Coronary artery (tissue), 2 donors: ENCODE results near the gene PLEKHG2.

Source experiments
- DNase-seq: peaks from one replicate; pipeline ENCODE4 v3.0.0-alpha.2; 2017; ENCODE audit warnings: low spot score
- H3K27ac ChIP-seq, 2 donors: fragments of 200-600 bp; sonication (generic); one replicate each; pipeline ENCODE4 v1.5.1; 2016 to 2019
- H3K4me3 ChIP-seq: fragments of 200-600 bp; sonication (generic); 2 replicates; pipeline ENCODE4 v1.5.1; 2016; ENCODE audit warnings: mild to moderate bottlenecking, moderate library complexity
- TF ChIP-seq, protein P1 (sequence below): fragments of 200-600 bp; sonication (generic); IDR thresholded peaks from one replicate; pipeline ENCODE4 v1.5.1; 2019; ENCODE audit warnings: antibody characterized with exemption

Gene PLEKHG2

DNA sequence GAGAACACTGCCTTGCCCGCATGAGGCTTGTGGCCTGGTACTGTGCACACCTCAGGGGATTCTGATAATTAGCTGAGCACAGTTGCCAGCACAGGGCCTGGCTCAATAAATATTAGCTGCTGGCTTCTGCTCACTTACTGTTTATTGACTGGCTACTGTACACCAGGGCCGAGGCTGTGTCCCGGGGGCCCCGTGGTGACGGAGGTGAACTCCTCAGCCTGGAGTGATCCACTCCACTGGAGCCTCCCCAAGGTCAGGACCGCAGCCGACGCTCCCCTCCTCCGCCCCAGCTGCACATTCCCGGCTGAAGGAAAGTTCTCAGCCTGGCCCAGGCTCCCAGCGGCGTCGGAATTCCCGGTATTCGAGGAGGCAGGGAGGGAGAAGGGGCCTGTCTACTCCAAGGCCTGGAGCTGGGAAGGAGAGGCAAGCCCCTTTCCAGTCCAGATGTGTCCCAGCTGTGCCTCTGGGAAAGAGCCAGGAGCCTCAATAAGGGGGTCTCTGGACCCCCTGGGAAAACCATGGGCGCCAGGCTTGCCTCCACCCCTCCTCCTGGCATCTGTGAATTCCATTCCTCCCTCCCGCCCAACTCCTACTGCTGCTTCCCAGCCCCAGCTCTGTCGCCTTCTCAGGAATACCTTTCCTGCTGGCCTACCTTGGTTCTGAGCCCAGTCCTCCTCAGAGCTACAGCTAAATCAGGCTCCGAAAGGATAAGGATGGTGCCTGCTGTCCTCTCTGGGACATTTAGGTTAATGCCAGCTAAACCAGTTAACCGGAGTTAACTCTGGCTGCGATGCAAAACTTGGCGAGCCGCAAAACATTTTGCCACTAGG, 16.0 kb downstream of the PLEKHG2 start:
- DNase-seq: peak; percentile 89
- Histone ChIP-seq H3K4me3 (peak overlapping the region; percentile 29), H3K27ac (peak overlapping the region; percentile 40 to 88)
- TF ChIP-seq, protein P1, sequence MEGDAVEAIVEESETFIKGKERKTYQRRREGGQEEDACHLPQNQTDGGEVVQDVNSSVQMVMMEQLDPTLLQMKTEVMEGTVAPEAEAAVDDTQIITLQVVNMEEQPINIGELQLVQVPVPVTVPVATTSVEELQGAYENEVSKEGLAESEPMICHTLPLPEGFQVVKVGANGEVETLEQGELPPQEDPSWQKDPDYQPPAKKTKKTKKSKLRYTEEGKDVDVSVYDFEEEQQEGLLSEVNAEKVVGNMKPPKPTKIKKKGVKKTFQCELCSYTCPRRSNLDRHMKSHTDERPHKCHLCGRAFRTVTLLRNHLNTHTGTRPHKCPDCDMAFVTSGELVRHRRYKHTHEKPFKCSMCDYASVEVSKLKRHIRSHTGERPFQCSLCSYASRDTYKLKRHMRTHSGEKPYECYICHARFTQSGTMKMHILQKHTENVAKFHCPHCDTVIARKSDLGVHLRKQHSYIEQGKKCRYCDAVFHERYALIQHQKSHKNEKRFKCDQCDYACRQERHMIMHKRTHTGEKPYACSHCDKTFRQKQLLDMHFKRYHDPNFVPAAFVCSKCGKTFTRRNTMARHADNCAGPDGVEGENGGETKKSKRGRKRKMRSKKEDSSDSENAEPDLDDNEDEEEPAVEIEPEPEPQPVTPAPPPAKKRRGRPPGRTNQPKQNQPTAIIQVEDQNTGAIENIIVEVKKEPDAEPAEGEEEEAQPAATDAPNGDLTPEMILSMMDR: no peak

DNA sequence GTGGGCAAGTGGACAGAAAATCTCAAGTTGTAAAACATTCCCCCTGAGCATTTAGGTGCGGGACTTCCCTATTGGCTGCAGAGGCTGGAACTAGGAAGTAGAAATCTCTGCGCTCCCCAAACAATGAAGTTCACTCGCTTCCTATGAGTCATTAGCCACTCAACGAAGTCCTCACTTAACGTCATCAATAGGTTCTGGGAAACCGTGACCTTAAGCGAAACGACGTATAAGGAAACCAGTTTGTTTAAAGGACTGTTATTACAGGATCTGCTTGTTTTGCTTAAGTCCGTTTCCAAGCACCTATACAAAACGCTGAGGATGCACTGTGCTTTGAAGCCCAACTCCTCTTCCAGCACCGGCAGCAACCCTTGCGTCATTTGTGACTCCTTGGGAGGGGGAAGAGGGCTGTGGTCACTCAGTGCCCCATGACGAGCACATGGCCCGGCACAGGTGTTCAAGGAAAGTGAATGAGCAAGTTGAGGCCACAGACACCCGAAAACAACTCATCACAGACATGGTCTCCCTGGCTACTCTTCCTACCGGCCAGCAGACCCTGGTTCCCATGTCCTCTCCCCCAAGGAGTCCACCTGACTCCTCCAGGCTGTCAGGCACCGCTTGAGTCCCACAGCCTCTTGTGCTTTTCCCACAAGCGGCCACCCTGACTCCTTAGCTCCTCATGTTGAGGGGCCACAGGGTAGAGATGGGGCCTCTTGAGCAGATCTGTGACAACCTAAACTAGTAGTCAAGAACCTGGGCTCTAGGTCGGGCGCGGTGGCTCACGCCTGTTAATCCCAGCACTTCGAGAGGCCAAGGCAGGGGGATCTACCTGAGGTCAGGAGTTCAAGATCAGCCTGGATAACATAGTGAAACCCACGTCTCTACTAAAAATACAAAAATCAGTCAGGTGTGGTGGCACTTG, 18.5 kb downstream of the PLEKHG2 start:
- TF ChIP-seq, protein P1: no peak
- peak; percentile 74 for DNase-seq
- Histone ChIP-seq H3K4me3 (peak overlapping the region; percentile 37), H3K27ac (peak overlapping the region; percentile 27 to 84)

DNA sequence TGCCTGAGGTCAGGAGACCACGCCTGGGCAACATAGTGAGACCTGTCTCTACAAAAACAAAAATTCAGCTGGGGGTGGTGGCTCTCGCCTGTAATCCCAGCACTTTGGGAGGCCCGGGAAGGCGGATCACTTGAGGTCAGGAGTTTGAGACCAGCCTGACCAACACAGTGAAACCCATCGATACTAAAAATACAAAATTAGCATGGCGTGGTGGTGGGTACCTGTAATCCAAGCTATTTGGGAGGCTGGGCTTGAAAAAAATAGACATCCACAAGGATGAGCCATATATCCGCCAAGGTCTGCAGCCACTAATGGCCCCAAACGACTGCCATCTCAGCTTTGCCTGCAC, 20.2 kb downstream of the PLEKHG2 start:
- no peak for DNase-seq
- no peak overlapping the region for H3K27ac ChIP-seq

DNA sequence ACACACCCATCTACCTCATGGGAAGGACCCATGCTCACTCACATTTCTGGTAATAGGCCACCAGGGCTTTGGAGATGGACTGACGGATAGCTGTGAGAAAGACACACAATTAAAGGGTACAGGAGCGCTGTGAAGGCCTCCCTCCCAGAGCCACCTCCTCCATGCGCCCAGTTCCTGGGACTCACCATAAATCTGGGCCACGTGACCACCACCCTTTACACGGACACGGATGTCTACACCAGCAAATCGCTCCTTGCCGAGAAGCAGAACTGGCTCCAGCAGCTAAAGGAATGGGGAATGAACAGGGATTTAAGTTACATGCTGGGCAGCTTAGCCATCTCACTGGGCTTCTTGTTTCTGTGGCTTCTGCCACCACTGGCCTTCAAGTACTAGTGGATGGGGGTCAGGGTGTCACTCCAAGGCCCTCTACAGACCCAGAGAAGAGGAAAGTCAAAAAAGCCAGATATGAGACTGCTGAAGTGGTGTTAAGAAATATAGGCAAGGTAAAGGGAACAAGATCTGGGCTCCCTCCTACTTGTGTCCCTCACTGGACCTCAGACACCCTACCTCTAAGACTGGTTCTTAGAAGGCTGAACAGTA, 21.1 kb downstream of the PLEKHG2 start:
- Histone ChIP-seq H3K4me3 (peak overlapping the region; percentile 97), H3K27ac (no peak overlapping the region)
- TF ChIP-seq, protein P1: no peak
- no peak for DNase-seq

More for the DNA sequence above, 20.2 kb downstream of the PLEKHG2 start:
- no peak overlapping the region for H3K4me3 ChIP-seq
- TF ChIP-seq, protein P1: no peak

DNA sequence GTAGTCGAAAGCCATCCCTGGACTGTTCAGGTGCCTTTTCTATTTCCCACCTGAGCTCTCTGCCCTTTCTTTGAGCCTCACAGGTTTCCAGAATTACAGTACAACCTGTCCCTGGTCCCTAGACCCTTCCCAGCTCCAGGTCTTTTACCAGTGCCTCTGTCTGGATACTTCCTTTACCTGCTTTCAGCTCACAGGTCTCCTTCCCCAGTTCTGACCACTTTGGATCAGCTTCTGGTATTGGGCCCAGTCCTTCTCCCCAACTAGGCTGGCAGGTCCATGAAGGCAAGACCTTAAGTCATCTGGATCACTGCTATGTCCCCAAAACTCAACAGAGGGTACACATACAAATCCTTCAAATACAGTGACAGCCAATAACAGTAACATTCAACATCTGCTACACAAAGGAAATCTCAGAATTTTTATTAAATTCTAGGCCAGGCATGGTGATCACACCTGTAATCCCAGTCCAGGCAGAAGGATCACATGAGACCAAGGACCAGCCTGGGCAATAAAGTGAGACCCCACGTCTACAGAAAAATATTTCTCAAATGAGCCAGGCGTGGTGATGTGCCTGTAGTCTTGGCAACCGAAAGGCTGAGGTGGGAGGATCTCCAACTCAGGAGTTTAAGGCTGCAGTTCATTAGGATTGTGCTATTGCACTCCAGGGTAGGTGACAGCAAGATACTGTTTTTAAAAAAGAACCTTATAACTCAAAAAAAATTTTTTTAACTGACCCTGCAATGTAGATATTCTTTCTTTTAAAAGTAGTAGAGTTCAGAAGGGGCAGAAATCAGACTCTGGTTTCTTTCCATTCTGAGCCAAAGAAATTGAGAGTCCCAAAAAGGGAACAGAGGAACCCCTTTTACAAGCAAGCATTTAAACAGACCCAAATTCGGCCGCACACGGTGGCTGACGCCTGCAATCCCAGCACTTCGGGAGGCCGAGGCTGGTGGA, 21.9 kb downstream of the PLEKHG2 start:
- TF ChIP-seq, protein P1: no peak
- no peak for DNase-seq
- H3K4me3 ChIP-seq: peak overlapping the region; percentile 97
- peak overlapping the region; percentile 80 to 87 for H3K27ac ChIP-seq
